A549 (cell line): ENCODE measurements around the gene TSTD2. TPM values are rescaled to one million over a fixed set of nuclear protein-coding genes. Genes with fewer than 3 reads are reported as not detected.

ENCODE experiments used
- ATAC-seq, 2 experiments: fragments of 200-7000 bp in 1 of 2; fragments of >200 bp in 1 of 2; cut with Nextera tagmentation in 1 of 2; cut with Tn5 transposase in 1 of 2; 3 replicates each; pipeline versions ENCODE4 v1.8.0 to v1.9.1; 2018 to 2020; ENCODE audit warnings: mild to moderate bottlenecking in 1 of 2, moderate library complexity in 1 of 2
- CTCF ChIA-PET: fragments of 300-600 bp; sonication (Branson Sonifier 250); formaldehyde crosslinking; extraction: SDS; loops from one replicate; lab custom pipeline; 2021; ENCODE audit warnings: antibody characterized with exemption, inconsistent platforms; lab: Yijun Ruan, JAX
- POLR2A ChIA-PET: fragments of 350-600 bp; formaldehyde crosslinking; extraction: SDS; loops from one replicate; lab custom pipeline; 2021; ENCODE audit warnings: antibody characterized with exemption, inconsistent platforms; lab: Yijun Ruan, JAX
- DNase-seq, 2 experiments: peaks; one replicate each; pipeline versions ENCODE4 v3.0.0 to v3.0.0-alpha.2; 2011 to 2016; ENCODE audit warnings: low read depth in 1 of 2, low spot score in 1 of 2
- FAIRE-seq: peaks from 2 replicates; lab custom pipeline; 2011; peaks lifted over from hg19 to GRCh38; lab: Jason Lieb, UNC
- H3K27ac ChIP-seq, 2 experiments: fragments of >200 bp; sonication (Bioruptor Twin); formaldehyde crosslinking; 3 replicates each; pipeline ENCODE4 v1.5.1; 2016 to 2017
- H3K4me1 ChIP-seq: fragments of >200 bp; sonication (Bioruptor Twin); formaldehyde crosslinking; 3 replicates; pipeline ENCODE4 v1.6.1; 2016
- H3K4me2 ChIP-seq: fragments of >200 bp; sonication (Bioruptor Twin); formaldehyde crosslinking; 3 replicates; pipeline ENCODE4 v1.6.1; 2016
- H3K4me3 ChIP-seq: fragments of >200 bp; sonication (Bioruptor Twin); formaldehyde crosslinking; 3 replicates; pipeline ENCODE4 v1.5.1; 2016
- H3K9me3 ChIP-seq: fragments of >200 bp; sonication (Bioruptor Twin); formaldehyde crosslinking; 3 replicates; pipeline ENCODE4 v1.6.1; 2016
- BHLHE40 ChIP-seq: IDR thresholded peaks from 2 replicates; pipeline ENCODE4 v1.6.1; 2012; ENCODE audit warnings: low read depth, low read length, inconsistent platforms
- CEBPB ChIP-seq, 2 experiments: fragments of >200 bp in 1 of 2; sonication (Bioruptor Twin) in 1 of 2; formaldehyde crosslinking in 1 of 2; IDR thresholded peaks; 2 replicates each; pipeline ENCODE4 v1.6.1; 2012 to 2016
- CHD4 ChIP-seq: fragments of 200-600 bp; sonication (generic); IDR thresholded peaks from 2 replicates; pipeline ENCODE4 v1.6.1; 2016; ENCODE audit warnings: antibody characterized with exemption, mild to moderate bottlenecking, borderline replicate concordance
- CTCF ChIP-seq: fragments of >200 bp; sonication (Bioruptor Twin); formaldehyde crosslinking; IDR thresholded peaks from 3 replicates; pipeline ENCODE4 v1.5.1; 2016
- E2F6 ChIP-seq: IDR thresholded peaks from 2 replicates; pipeline ENCODE4 v1.6.1; 2012; ENCODE audit warnings: low read depth, borderline replicate concordance
- EHMT2 ChIP-seq: fragments of 200-600 bp; sonication (generic); IDR thresholded peaks from 2 replicates; pipeline ENCODE4 v1.6.1; 2016; ENCODE audit warnings: antibody characterized with exemption, low read depth, mild to moderate bottlenecking, moderate library complexity
- FOSL2 ChIP-seq, 2 experiments: fragments of 450-650 bp in 1 of 2; fragments of >200 bp in 1 of 2; sonication (Bioruptor Twin) in 1 of 2; formaldehyde crosslinking; IDR thresholded peaks; 2 replicates each; pipeline versions ENCODE4 v1.5.0 to v1.6.1; 2016 to 2020; ENCODE audit warnings: mild to moderate bottlenecking in 1 of 2, moderate library complexity in 1 of 2
- HES2 ChIP-seq: fragments of >200 bp; sonication (Bioruptor Twin); formaldehyde crosslinking; IDR thresholded peaks from 2 replicates; pipeline ENCODE4 v1.6.1; 2016
- HEYL ChIP-seq: fragments of 250-450 bp; sonication (Bioruptor Pico); IDR thresholded peaks from 2 replicates; pipeline ENCODE4 v1.8.0; 2021; ENCODE audit warnings: mild to moderate bottlenecking, moderate library complexity
- HOXA7 ChIP-seq: fragments of 250-450 bp; sonication (Bioruptor Pico); IDR thresholded peaks from 2 replicates; pipeline ENCODE4 v1.5.0; 2020; ENCODE audit warnings: mild to moderate bottlenecking, moderate library complexity
- JUN ChIP-seq, 2 experiments: fragments of >200 bp; sonication (Bioruptor Twin); formaldehyde crosslinking; IDR thresholded peaks; 2 replicates in 1 of 2; 3 replicates in 1 of 2; pipeline ENCODE4 v1.6.1; 2016 to 2017
- KDM1A ChIP-seq: fragments of 200-600 bp; sonication (generic); IDR thresholded peaks from 2 replicates; pipeline ENCODE4 v1.6.1; 2016; ENCODE audit warnings: low read depth, mild to moderate bottlenecking
- MYC ChIP-seq: IDR thresholded peaks from 2 replicates; pipeline ENCODE4 v1.6.1; 2012; ENCODE audit warnings: mild to moderate bottlenecking, inconsistent platforms, low read length, improper control_type of control experiment, borderline replicate concordance
- NPAS2 ChIP-seq: fragments of 250-450 bp; sonication (Bioruptor Pico); IDR thresholded peaks from 2 replicates; pipeline ENCODE4 v1.8.0; 2022; ENCODE audit warnings: mild to moderate bottlenecking, moderate library complexity, borderline replicate concordance
- PHF8 ChIP-seq: fragments of 200-600 bp; sonication (generic); IDR thresholded peaks from 2 replicates; pipeline ENCODE4 v1.6.1; 2016; ENCODE audit warnings: low read depth, mild to moderate bottlenecking, antibody characterized with exemption, moderate library complexity, borderline replicate concordance
- POLR2A ChIP-seq: IDR thresholded peaks from 2 replicates; pipeline ENCODE4 v1.6.1; 2012; ENCODE audit warnings: mild to moderate bottlenecking, low read length
- RAD21 ChIP-seq, 2 experiments: fragments of >200 bp in 1 of 2; sonication (Bioruptor Twin) in 1 of 2; formaldehyde crosslinking in 1 of 2; IDR thresholded peaks in 1 of 2; conservative IDR thresholded peaks in 1 of 2; 2 replicates in 1 of 2; 3 replicates in 1 of 2; pipeline ENCODE4 v1.6.1; 2012 to 2018; ENCODE audit warnings: inconsistent platforms in 1 of 2
- RFX5 ChIP-seq: fragments of 450-650 bp; IDR thresholded peaks from 2 replicates; pipeline ENCODE4 v1.7.1; 2014; ENCODE audit warnings: antibody characterized with exemption, mild to moderate bottlenecking, moderate library complexity
- RNF2 ChIP-seq: fragments of 200-600 bp; sonication (generic); IDR thresholded peaks from 2 replicates; pipeline ENCODE4 v1.6.1; 2016; ENCODE audit warnings: low read depth, mild to moderate bottlenecking, antibody characterized with exemption, moderate library complexity, borderline replicate concordance
- TFCP2L1 ChIP-seq: fragments of 250-450 bp; sonication (Bioruptor Pico); IDR thresholded peaks from 2 replicates; pipeline ENCODE4 v1.5.0; 2021; ENCODE audit warnings: mild to moderate bottlenecking
- ZFP36 ChIP-seq: fragments of 450-650 bp; IDR thresholded peaks from 2 replicates; pipeline ENCODE4 v1.6.1; 2014; ENCODE audit warnings: borderline replicate concordance; ENCODE audit not compliant: partially characterized antibody
- ZSCAN20 ChIP-seq: fragments of 250-450 bp; sonication (Bioruptor Pico); IDR thresholded peaks from 2 replicates; pipeline ENCODE4 v1.8.0; 2022; ENCODE audit warnings: mild to moderate bottlenecking, moderate library complexity
- WGBS: methylation state at CpG from one replicate; pipeline ENCODE4 v1.1.6; 2017; ENCODE audit errors: missing lambda C conversion rate; 5-methylcytosine and 5-hydroxymethylcytosine counted together
- polyA minus RNA-seq: library from RNA; depleted of rRNA, polyadenylated mRNA; stranded (reverse); fragments of >200 nt; gene quantifications from 2 replicates; pipeline ENCODE4 v1.2.3, GENCODE V29; 2011; rRNA and poly(A)+ RNA removed
- polyA plus RNA-seq, 4 experiments: library from polyadenylated mRNA; depleted of rRNA in 3 of 4; stranded (reverse); fragments of >200 nt; fragmentation: RNase III in 1 of 4; extraction: RNeasy Plus Mini Kit Qiagen cat#74134 plus additional on column Dnase treatment in 1 of 4; gene quantifications; 2 replicates in 3 of 4; 3 replicates in 1 of 4; pipeline ENCODE4 v1.2.3, GENCODE V29; 2011 to 2017
- TF ChIP-seq, protein P1 (sequence below): fragments of 450-650 bp; IDR thresholded peaks from 2 replicates; pipeline ENCODE4 v1.6.1; 2014; ENCODE audit warnings: antibody characterized with exemption
- TF ChIP-seq, protein P2 (sequence below): IDR thresholded peaks from 2 replicates; pipeline ENCODE4 v1.6.1; 2012
- TF ChIP-seq, protein P3 (sequence below): fragments of 150-350 bp; IDR thresholded peaks from 2 replicates; pipeline ENCODE4 v1.6.1; 2014; ENCODE audit warnings: low read depth, mild to moderate bottlenecking, low read length
- TF ChIP-seq, protein P4 (sequence below): fragments of >200 bp; sonication (Bioruptor Twin); formaldehyde crosslinking; IDR thresholded peaks from 3 replicates; pipeline ENCODE4 v1.6.1; 2016

Gene TSTD2
- polyA plus RNA-seq (2011; rRNA removed) (33.3 and 37.4 TPM in 2 replicates), polyA plus RNA-seq (2017; fragmentation: RNase III; extraction: RNeasy Plus Mini Kit Qiagen cat#74134 plus additional on column Dnase treatment) (11.4 to 12.6 TPM (median 12.0 TPM) in 3 replicates), polyA minus RNA-seq (24.3 and 31.4 TPM in 2 replicates)
- polyA plus RNA-seq (2012; cell fraction: cytosol; rRNA removed), result 7.0 and 9.2 TPM in 2 replicates
- polyA plus RNA-seq (2012; cell fraction: nucleus; rRNA removed), result 21.2 and 32.3 TPM in 2 replicates

- peak; percentile 46 to 75; a peak in 4 of 5 replicates for TF ChIP-seq JUN (IDR thresholded peaks at IDR 0.05)
- peak; percentile 99 for TF ChIP-seq BHLHE40
- TF ChIP-seq PHF8, result peak; percentile 15; the same call in 1 of the 2 replicates
- TF ChIP-seq, protein P1, sequence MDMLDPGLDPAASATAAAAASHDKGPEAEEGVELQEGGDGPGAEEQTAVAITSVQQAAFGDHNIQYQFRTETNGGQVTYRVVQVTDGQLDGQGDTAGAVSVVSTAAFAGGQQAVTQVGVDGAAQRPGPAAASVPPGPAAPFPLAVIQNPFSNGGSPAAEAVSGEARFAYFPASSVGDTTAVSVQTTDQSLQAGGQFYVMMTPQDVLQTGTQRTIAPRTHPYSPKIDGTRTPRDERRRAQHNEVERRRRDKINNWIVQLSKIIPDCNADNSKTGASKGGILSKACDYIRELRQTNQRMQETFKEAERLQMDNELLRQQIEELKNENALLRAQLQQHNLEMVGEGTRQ, result peak; percentile 82
- TF ChIP-seq CHD4, result no peak
- TF ChIP-seq POLR2A, result peak; percentile 96
- TF ChIP-seq, protein P2, sequence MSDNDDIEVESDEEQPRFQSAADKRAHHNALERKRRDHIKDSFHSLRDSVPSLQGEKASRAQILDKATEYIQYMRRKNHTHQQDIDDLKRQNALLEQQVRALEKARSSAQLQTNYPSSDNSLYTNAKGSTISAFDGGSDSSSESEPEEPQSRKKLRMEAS, result peak; percentile 88
- TF ChIP-seq EHMT2, result no peak
- TF ChIP-seq, protein P3, sequence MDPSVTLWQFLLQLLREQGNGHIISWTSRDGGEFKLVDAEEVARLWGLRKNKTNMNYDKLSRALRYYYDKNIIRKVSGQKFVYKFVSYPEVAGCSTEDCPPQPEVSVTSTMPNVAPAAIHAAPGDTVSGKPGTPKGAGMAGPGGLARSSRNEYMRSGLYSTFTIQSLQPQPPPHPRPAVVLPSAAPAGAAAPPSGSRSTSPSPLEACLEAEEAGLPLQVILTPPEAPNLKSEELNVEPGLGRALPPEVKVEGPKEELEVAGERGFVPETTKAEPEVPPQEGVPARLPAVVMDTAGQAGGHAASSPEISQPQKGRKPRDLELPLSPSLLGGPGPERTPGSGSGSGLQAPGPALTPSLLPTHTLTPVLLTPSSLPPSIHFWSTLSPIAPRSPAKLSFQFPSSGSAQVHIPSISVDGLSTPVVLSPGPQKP, result no peak
- peak; percentile 40; the same call in 1 of the 2 replicates for TF ChIP-seq RFX5
- no peak for TF ChIP-seq NPAS2 (CRISPR knock-in tag)
- TF ChIP-seq, protein P4, sequence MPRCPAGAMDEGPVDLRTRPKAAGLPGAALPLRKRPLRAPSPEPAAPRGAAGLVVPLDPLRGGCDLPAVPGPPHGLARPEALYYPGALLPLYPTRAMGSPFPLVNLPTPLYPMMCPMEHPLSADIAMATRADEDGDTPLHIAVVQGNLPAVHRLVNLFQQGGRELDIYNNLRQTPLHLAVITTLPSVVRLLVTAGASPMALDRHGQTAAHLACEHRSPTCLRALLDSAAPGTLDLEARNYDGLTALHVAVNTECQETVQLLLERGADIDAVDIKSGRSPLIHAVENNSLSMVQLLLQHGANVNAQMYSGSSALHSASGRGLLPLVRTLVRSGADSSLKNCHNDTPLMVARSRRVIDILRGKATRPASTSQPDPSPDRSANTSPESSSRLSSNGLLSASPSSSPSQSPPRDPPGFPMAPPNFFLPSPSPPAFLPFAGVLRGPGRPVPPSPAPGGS, result peak; percentile 60; the same call in 2 of the 3 replicates
- peak; percentile 72 for TF ChIP-seq MYC
- TF ChIP-seq E2F6, result peak; percentile 79
- peak; percentile 72; the same call in 1 of the 2 replicates for TF ChIP-seq TFCP2L1 (CRISPR knock-in tag)
- FAIRE-seq (no peak), DNase-seq (peak; percentile 91 to 98), ATAC-seq (peak; percentile 91 to 97)
- peak within 1 kb of the TSS; percentile 93 to 96 for H3K27ac ChIP-seq
- CTCF ChIA-PET, result interaction anchor here (0.8 to 2.7 kb wide), 9 partner anchors 10 to 338 kb away, joined by 3 to 9 read pairs (median 5); no protein-coding TSS in a partner anchor
- WGBS, result 2% methylated on average over 48 of the region's 83 CpGs
- H3K4me2 ChIP-seq, result peak within 1 kb of the TSS; percentile 83
- peak within 1 kb of the TSS; percentile 96 for H3K4me3 ChIP-seq
- POLR2A ChIA-PET, result interaction anchor here (0.6 to 2.2 kb wide), 39 partner anchors 9 to 1242 kb away, joined by 3 to 22 read pairs (median 3); partner anchors contain the start of genes ANP32B, NANS, TDRD7 and TRMO
- H3K4me1 ChIP-seq, result peaks cover 38% of the 10 kb centered on the region
- no peaks in the 10 kb centered on the region for H3K9me3 ChIP-seq
Measured at GRCh38 chr9:97632985-97633858, at the start of gene TSTD2, which contains the start of gene NCBP1. TSS of gene TSTD2 (minus strand) at chr9:97633368. CDS start at chr9:97627562, 5,806 bp downstream. TSS of gene NCBP1 (plus strand) at chr9:97633821. CDS start at chr9:97633882, 61 bp downstream.

- no peak for ATAC-seq
- Histone ChIP-seq H3K27ac (no peak overlapping the region), H3K4me3 (no peak overlapping the region), H3K4me1 (no peaks in the 10 kb centered on the region), H3K4me2 (no peak overlapping the region), H3K9me3 (no peaks in the 10 kb centered on the region)
- DNase-seq, result no peak
- ChIA-PET CTCF (interaction anchor here (1.1 to 2.5 kb wide), 2 partner anchors 14 to 219 kb away, joined by 4 to 10 read pairs; no protein-coding TSS in a partner anchor), POLR2A (no interaction called here)
- no peak for FAIRE-seq
- no peak for TF ChIP-seq HEYL (CRISPR knock-in tag)
- no peak for TF ChIP-seq ZFP36
- TF ChIP-seq PHF8, result no peak
- TF ChIP-seq, protein P2, result no peak
- TF ChIP-seq HES2, result no peak
- TF ChIP-seq RAD21 (conservative IDR thresholded peaks at IDR 0.05 in 1 of 2, IDR thresholded peaks at IDR 0.05 in 1 of 2), result no peak
- TF ChIP-seq CTCF, result no peak
- no peak for TF ChIP-seq ZSCAN20 (CRISPR knock-in tag)
- no peak for TF ChIP-seq CEBPB (IDR thresholded peaks at IDR 0.05)
- no peak for TF ChIP-seq JUN (IDR thresholded peaks at IDR 0.05)
- TF ChIP-seq FOSL2 (IDR thresholded peaks at IDR 0.05), result no peak
- no peak for TF ChIP-seq FOSL2 (CRISPR knock-in tag; IDR thresholded peaks at IDR 0.05)
- no peak for TF ChIP-seq HOXA7 (CRISPR knock-in tag)
- TF ChIP-seq BHLHE40, result no peak
- TF ChIP-seq KDM1A, result no peak
- TF ChIP-seq RNF2, result no peak
- WGBS, result 87% methylated on average over 1 of the region's 1 CpG
Measured at GRCh38 chr9:97682242-97682641, 49.1 kb upstream of the TSTD2 start.
